Keratinocyte (primary cell): ENCODE data around the gene ERMARD.

ENCODE experiments used
- EZH2 ChIP-seq: IDR thresholded peaks from one replicate; pipeline ENCODE4 v1.6.1; 2012; ENCODE audit warnings: inconsistent platforms, mild to moderate bottlenecking, low read length, moderate library complexity
- TF ChIP-seq, protein P1 (sequence below), 3 experiments: IDR thresholded peaks in 1 of 3; conservative IDR thresholded peaks in 1 of 3; optimal IDR thresholded peaks in 1 of 3; 2 replicates in 2 of 3; 3 replicates in 1 of 3; pipeline versions ENCODE3 to v1.5.1; 2011; ENCODE audit warnings: low read length in 3 of 3, mild to moderate bottlenecking in 3 of 3, moderate library complexity in 2 of 3, control low read depth in 1 of 3, inconsistent platforms in 1 of 3; ENCODE audit not compliant: insufficient read depth in 2 of 3; ENCODE audit errors: extremely low read depth in 1 of 3

GRCh38 chr6:169701954-169702839 lies 49.2 kb upstream of the ERMARD start, which contains the start of the genes C6orf120 and WDR27:
- TF ChIP-seq, protein P1, sequence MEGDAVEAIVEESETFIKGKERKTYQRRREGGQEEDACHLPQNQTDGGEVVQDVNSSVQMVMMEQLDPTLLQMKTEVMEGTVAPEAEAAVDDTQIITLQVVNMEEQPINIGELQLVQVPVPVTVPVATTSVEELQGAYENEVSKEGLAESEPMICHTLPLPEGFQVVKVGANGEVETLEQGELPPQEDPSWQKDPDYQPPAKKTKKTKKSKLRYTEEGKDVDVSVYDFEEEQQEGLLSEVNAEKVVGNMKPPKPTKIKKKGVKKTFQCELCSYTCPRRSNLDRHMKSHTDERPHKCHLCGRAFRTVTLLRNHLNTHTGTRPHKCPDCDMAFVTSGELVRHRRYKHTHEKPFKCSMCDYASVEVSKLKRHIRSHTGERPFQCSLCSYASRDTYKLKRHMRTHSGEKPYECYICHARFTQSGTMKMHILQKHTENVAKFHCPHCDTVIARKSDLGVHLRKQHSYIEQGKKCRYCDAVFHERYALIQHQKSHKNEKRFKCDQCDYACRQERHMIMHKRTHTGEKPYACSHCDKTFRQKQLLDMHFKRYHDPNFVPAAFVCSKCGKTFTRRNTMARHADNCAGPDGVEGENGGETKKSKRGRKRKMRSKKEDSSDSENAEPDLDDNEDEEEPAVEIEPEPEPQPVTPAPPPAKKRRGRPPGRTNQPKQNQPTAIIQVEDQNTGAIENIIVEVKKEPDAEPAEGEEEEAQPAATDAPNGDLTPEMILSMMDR (optimal IDR thresholded peaks at IDR 0.05 in 1 of 3, IDR thresholded peaks at IDR 0.05 in 1 of 3, conservative IDR thresholded peaks at IDR 0.05 in 1 of 3; ENCODE audit: extremely low read depth in 1 of 3, insufficient read depth in 2 of 3, low read length in 3 of 3), result no peak
- no peak for TF ChIP-seq EZH2
